HEK293 (cell line): ENCODE measurements around the gene SGSM2.

Source experiments
- CTCF ChIA-PET: fragments of 350-600 bp; formaldehyde crosslinking; extraction: SDS; loops from one replicate; lab custom pipeline; 2021; ENCODE audit warnings: antibody characterized with exemption; lab: Yijun Ruan, JAX
- POLR2A ChIA-PET: fragments of 300-600 bp; formaldehyde crosslinking; extraction: SDS; loops from one replicate; lab custom pipeline; 2020; ENCODE audit warnings: antibody characterized with exemption, inconsistent platforms; lab: Yijun Ruan, JAX
- H3K27ac ChIP-seq: fragments of 200-500 bp; sonication (Bioruptor generic); 2 replicates; pipeline ENCODE4 v1.5.1; 2014; ENCODE audit warnings: low read depth, low read length, control low read depth, inconsistent platforms; ENCODE audit errors: extremely low read depth
- H3K36me3 ChIP-seq, 2 experiments: fragments of 200-500 bp in 1 of 2; sonication (Bioruptor generic) in 1 of 2; 1 replicate in 1 of 2; 2 replicates in 1 of 2; pipeline ENCODE4 v1.5.1; 2014 to 2017; ENCODE audit warnings: inconsistent platforms in 2 of 2, low read length in 2 of 2; ENCODE audit not compliant: control insufficient read depth in 2 of 2, insufficient read depth in 1 of 2
- H3K4me1 ChIP-seq: fragments of 200-500 bp; sonication (Bioruptor generic); 2 replicates; pipeline ENCODE4 v1.5.1; 2014; ENCODE audit warnings: mild to moderate bottlenecking, low read length, inconsistent platforms; ENCODE audit not compliant: control insufficient read depth, insufficient read depth
- H3K4me3 ChIP-seq: 2 replicates; pipeline ENCODE4 v1.5.1; 2011; ENCODE audit warnings: low read depth, mild to moderate bottlenecking, control low read depth, low read length, moderate library complexity
- H3K9me3 ChIP-seq: fragments of 200-500 bp; sonication (Bioruptor generic); 2 replicates; pipeline ENCODE4 v1.5.1; 2014; ENCODE audit warnings: low read depth, low read length, inconsistent platforms; ENCODE audit not compliant: control insufficient read depth, insufficient read depth
- GLI4 ChIP-seq: fragments of 450-650 bp; formaldehyde crosslinking; IDR thresholded peaks from 2 replicates; pipeline ENCODE4 v1.5.1; 2016; ENCODE audit warnings: missing biosample characterization, missing genetic modification characterization
- KLF7 ChIP-seq: fragments of 450-650 bp; formaldehyde crosslinking; IDR thresholded peaks from 2 replicates; pipeline ENCODE4 v1.5.1; 2016; ENCODE audit warnings: missing biosample characterization, missing genetic modification characterization, borderline replicate concordance
- PRDM1 ChIP-seq: fragments of 450-650 bp; formaldehyde crosslinking; IDR thresholded peaks from 2 replicates; pipeline ENCODE4; 2016; ENCODE audit warnings: missing biosample characterization, missing genetic modification characterization
- SALL2 ChIP-seq: fragments of 450-650 bp; formaldehyde crosslinking; IDR thresholded peaks from 2 replicates; pipeline ENCODE4 v1.5.0; 2017; ENCODE audit warnings: missing biosample characterization, mild to moderate bottlenecking, missing genetic modification characterization, borderline replicate concordance
- WT1 ChIP-seq: fragments of 450-650 bp; formaldehyde crosslinking; IDR thresholded peaks from 2 replicates; pipeline ENCODE4 v1.5.1; 2016; ENCODE audit warnings: missing biosample characterization, missing genetic modification characterization
- ZBTB48 ChIP-seq: fragments of 450-650 bp; formaldehyde crosslinking; IDR thresholded peaks from 2 replicates; pipeline ENCODE4 v1.5.1; 2016; ENCODE audit warnings: missing biosample characterization, missing genetic modification characterization
- ZFHX2 ChIP-seq: fragments of 450-650 bp; formaldehyde crosslinking; conservative IDR thresholded peaks from 2 replicates; pipeline ENCODE4 v1.5.1; 2016; ENCODE audit warnings: missing biosample characterization, missing genetic modification characterization
- ZNF174 ChIP-seq: fragments of 450-650 bp; formaldehyde crosslinking; IDR thresholded peaks from 2 replicates; pipeline ENCODE4 v1.5.0; 2017; ENCODE audit warnings: missing biosample characterization, mild to moderate bottlenecking, missing genetic modification characterization
- ZNF2 ChIP-seq: fragments of 450-650 bp; formaldehyde crosslinking; IDR thresholded peaks from 2 replicates; pipeline ENCODE4 v1.5.1; 2016; ENCODE audit warnings: missing biosample characterization, missing genetic modification characterization
- ZNF214 ChIP-seq: fragments of 450-650 bp; formaldehyde crosslinking; IDR thresholded peaks from 2 replicates; pipeline ENCODE4 v1.5.1; 2017; ENCODE audit warnings: missing biosample characterization, mild to moderate bottlenecking, missing genetic modification characterization, borderline replicate concordance
- ZNF239 ChIP-seq: fragments of 450-650 bp; formaldehyde crosslinking; IDR thresholded peaks from 2 replicates; pipeline ENCODE4 v1.5.1; 2016; ENCODE audit warnings: missing biosample characterization, missing genetic modification characterization
- ZNF324 ChIP-seq: fragments of 450-650 bp; formaldehyde crosslinking; IDR thresholded peaks from 2 replicates; pipeline ENCODE4 v1.5.1; 2016; ENCODE audit warnings: missing biosample characterization, missing genetic modification characterization
- ZNF335 ChIP-seq: fragments of 450-650 bp; formaldehyde crosslinking; conservative IDR thresholded peaks from 2 replicates; pipeline ENCODE4 v1.5.1; 2016; ENCODE audit warnings: missing biosample characterization, missing genetic modification characterization
- ZNF404 ChIP-seq: fragments of 450-650 bp; formaldehyde crosslinking; IDR thresholded peaks from 2 replicates; pipeline ENCODE4 v1.5.1; 2017; ENCODE audit warnings: missing biosample characterization, missing genetic modification characterization
- ZNF423 ChIP-seq: fragments of 450-650 bp; formaldehyde crosslinking; IDR thresholded peaks from 2 replicates; pipeline ENCODE4 v1.5.1; 2016; ENCODE audit warnings: missing biosample characterization, missing genetic modification characterization
- ZNF48 ChIP-seq: fragments of 450-650 bp; formaldehyde crosslinking; IDR thresholded peaks from 2 replicates; pipeline ENCODE4 v1.5.1; 2016; ENCODE audit warnings: missing biosample characterization, missing genetic modification characterization
- ZNF521 ChIP-seq: fragments of 450-650 bp; formaldehyde crosslinking; IDR thresholded peaks from 2 replicates; pipeline ENCODE4 v1.5.1; 2017; ENCODE audit warnings: missing biosample characterization, mild to moderate bottlenecking, missing genetic modification characterization
- ZNF548 ChIP-seq: fragments of 450-650 bp; formaldehyde crosslinking; IDR thresholded peaks from 2 replicates; pipeline ENCODE4 v1.5.1; 2016; ENCODE audit warnings: missing biosample characterization, missing genetic modification characterization
- ZNF549 ChIP-seq: fragments of 450-650 bp; IDR thresholded peaks from 2 replicates; pipeline ENCODE4 v1.5.1; 2018; ENCODE audit warnings: missing biosample characterization, missing genetic modification characterization, mild to moderate bottlenecking, inconsistent platforms, moderate library complexity
- ZNF596 ChIP-seq: fragments of 450-650 bp; IDR thresholded peaks from 2 replicates; pipeline ENCODE4 v1.5.0; 2018; ENCODE audit warnings: missing biosample characterization, mild to moderate bottlenecking, missing genetic modification characterization, moderate library complexity
- ZNF623 ChIP-seq: fragments of 450-650 bp; formaldehyde crosslinking; IDR thresholded peaks from 2 replicates; pipeline ENCODE4 v1.5.1; 2016; ENCODE audit warnings: missing biosample characterization, missing genetic modification characterization
- ZNF677 ChIP-seq: fragments of 450-650 bp; IDR thresholded peaks from 2 replicates; pipeline ENCODE4 v1.5.0; 2018; ENCODE audit warnings: missing biosample characterization, mild to moderate bottlenecking, missing genetic modification characterization, moderate library complexity
- ZNF785 ChIP-seq: fragments of 450-650 bp; formaldehyde crosslinking; IDR thresholded peaks from 2 replicates; pipeline ENCODE4 v1.5.1; 2016; ENCODE audit warnings: missing biosample characterization, missing genetic modification characterization
- ZSCAN16 ChIP-seq: fragments of 450-650 bp; formaldehyde crosslinking; IDR thresholded peaks from 2 replicates; pipeline ENCODE4 v1.5.1; 2016; ENCODE audit warnings: missing biosample characterization, missing genetic modification characterization
- ZSCAN30 ChIP-seq: fragments of 450-650 bp; IDR thresholded peaks from 2 replicates; pipeline ENCODE4 v1.5.1; 2018; ENCODE audit warnings: missing biosample characterization, mild to moderate bottlenecking, missing genetic modification characterization, moderate library complexity
- TF ChIP-seq, protein P1 (sequence below): fragments of 450-650 bp; formaldehyde crosslinking; IDR thresholded peaks from 2 replicates; pipeline ENCODE4 v1.5.1; 2016; ENCODE audit warnings: missing biosample characterization, missing genetic modification characterization
- TF ChIP-seq, protein P2 (sequence below): fragments of 450-650 bp; formaldehyde crosslinking; IDR thresholded peaks from 2 replicates; pipeline ENCODE4 v1.5.1; 2016; ENCODE audit warnings: missing biosample characterization, missing genetic modification characterization
- TF ChIP-seq, protein P3 (sequence below): fragments of 450-650 bp; IDR thresholded peaks from 2 replicates; pipeline ENCODE4 v1.5.1; 2018; ENCODE audit warnings: missing biosample characterization, mild to moderate bottlenecking, missing genetic modification characterization
- TF ChIP-seq, protein P4 (sequence below): fragments of 450-650 bp; formaldehyde crosslinking; IDR thresholded peaks from 2 replicates; pipeline ENCODE4 v1.5.1; 2016; ENCODE audit warnings: missing biosample characterization, missing genetic modification characterization

The SGSM2 gene

GRCh38 chr17:2336852-2337543 lies at the start of gene SGSM2:
Gene SGSM2, plus strand, starts transcription at chr17:2337501. Its CDS starts 188 bp downstream, at chr17:2337689.
- Histone ChIP-seq H3K36me3 (peaks cover 34 to 42% of the 10 kb centered on the region in 2 experiments), H3K9me3 (no peaks in the 10 kb centered on the region), H3K4me3 (peak within 1 kb of the TSS; percentile 56), H3K27ac (peak within 1 kb of the TSS; percentile 88), H3K4me1 (peaks cover 14% of the 10 kb centered on the region)
- POLR2A ChIA-PET: interaction anchor here (0.5 to 4.0 kb wide), 18 partner anchors 8 to 79 kb away, joined by 3 to 49 read pairs (median 6); partner anchors contain the start of genes SMG6 and SRR
- CTCF ChIA-PET: interaction anchor here (0.5 to 10.9 kb wide), 10 partner anchors 11 to 450 kb away, joined by 3 to 110 read pairs (median 4); no protein-coding TSS in a partner anchor
- no peak for TF ChIP-seq PRDM1
- TF ChIP-seq ZNF677: no peak
- TF ChIP-seq ZNF423 (tag by site-specific recombination): peak; percentile 66; the same call in 1 of the 2 replicates
- TF ChIP-seq ZNF48 (tag by site-specific recombination): no peak
- TF ChIP-seq, protein P1, sequence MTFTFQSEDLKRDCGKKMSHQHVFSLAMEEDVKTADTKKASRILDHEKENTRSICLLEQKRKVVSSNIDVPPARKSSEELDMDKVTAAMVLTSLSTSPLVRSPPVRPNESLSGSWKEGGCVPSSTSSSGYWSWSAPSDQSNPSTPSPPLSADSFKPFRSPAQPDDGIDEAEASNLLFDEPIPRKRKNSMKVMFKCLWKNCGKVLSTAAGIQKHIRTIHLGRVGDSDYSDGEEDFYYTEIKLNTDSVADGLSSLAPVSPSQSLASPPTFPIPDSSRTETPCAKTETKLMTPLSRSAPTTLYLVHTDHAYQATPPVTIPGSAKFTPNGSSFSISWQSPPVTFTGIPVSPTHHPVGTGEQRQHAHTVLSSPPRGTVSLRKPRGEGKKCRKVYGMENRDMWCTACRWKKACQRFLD (tag by site-specific recombination): 0 out of 2 replicates have a peak, but pooled peaks have one; percentile 14
- TF ChIP-seq ZNF2: 0 out of 2 replicates have a peak, but pooled peaks have one; percentile 9
- no peak for TF ChIP-seq WT1
- no peak for TF ChIP-seq GLI4 (tag by site-specific recombination)
- no peak for TF ChIP-seq SALL2 (tag by site-specific recombination)
- TF ChIP-seq ZNF335 (tag by site-specific recombination): peak; percentile 99
- TF ChIP-seq ZNF785 (tag by site-specific recombination): 0 out of 2 replicates have a peak, but pooled peaks have one; percentile 10
- TF ChIP-seq ZSCAN30 (tag by site-specific recombination): no peak
- TF ChIP-seq ZBTB48 (tag by site-specific recombination): no peak
- no peak for TF ChIP-seq ZNF324 (tag by site-specific recombination)
- TF ChIP-seq ZSCAN16 (tag by site-specific recombination): no peak
- no peak for TF ChIP-seq ZNF174 (tag by site-specific recombination)
- TF ChIP-seq, protein P2, sequence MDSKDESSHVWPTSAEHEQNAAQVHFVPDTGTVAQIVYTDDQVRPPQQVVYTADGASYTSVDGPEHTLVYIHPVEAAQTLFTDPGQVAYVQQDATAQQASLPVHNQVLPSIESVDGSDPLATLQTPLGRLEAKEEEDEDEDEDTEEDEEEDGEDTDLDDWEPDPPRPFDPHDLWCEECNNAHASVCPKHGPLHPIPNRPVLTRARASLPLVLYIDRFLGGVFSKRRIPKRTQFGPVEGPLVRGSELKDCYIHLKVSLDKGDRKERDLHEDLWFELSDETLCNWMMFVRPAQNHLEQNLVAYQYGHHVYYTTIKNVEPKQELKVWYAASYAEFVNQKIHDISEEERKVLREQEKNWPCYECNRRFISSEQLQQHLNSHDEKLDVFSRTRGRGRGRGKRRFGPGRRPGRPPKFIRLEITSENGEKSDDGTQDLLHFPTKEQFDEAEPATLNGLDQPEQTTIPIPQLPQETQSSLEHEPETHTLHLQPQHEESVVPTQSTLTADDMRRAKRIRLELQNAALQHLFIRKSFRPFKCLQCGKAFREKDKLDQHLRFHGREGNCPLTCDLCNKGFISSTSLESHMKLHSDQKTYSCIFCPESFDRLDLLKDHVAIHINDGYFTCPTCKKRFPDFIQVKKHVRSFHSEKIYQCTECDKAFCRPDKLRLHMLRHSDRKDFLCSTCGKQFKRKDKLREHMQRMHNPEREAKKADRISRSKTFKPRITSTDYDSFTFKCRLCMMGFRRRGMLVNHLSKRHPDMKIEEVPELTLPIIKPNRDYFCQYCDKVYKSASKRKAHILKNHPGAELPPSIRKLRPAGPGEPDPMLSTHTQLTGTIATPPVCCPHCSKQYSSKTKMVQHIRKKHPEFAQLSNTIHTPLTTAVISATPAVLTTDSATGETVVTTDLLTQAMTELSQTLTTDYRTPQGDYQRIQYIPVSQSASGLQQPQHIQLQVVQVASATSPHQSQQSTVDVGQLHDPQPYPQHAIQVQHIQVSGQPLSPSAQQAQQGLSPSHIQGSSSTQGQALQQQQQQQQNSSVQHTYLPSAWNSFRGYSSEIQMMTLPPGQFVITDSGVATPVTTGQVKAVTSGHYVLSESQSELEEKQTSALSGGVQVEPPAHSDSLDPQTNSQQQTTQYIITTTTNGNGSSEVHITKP (tag by site-specific recombination): 0 out of 2 replicates have a peak, but pooled peaks have one; percentile 9
- TF ChIP-seq ZNF549: no peak
- no peak for TF ChIP-seq ZNF548 (tag by site-specific recombination)
- TF ChIP-seq ZFHX2 (tag by site-specific recombination): peak; percentile 48
- TF ChIP-seq ZNF596: no peak
- TF ChIP-seq ZNF404 (tag by site-specific recombination): no peak
- TF ChIP-seq, protein P3, sequence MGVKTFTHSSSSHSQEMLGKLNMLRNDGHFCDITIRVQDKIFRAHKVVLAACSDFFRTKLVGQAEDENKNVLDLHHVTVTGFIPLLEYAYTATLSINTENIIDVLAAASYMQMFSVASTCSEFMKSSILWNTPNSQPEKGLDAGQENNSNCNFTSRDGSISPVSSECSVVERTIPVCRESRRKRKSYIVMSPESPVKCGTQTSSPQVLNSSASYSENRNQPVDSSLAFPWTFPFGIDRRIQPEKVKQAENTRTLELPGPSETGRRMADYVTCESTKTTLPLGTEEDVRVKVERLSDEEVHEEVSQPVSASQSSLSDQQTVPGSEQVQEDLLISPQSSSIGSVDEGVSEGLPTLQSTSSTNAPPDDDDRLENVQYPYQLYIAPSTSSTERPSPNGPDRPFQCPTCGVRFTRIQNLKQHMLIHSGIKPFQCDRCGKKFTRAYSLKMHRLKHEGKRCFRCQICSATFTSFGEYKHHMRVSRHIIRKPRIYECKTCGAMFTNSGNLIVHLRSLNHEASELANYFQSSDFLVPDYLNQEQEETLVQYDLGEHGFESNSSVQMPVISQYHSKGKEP: no peak
- no peak for TF ChIP-seq ZNF521 (tag by site-specific recombination)
- TF ChIP-seq ZNF214 (tag by site-specific recombination): no peak
- no peak for TF ChIP-seq KLF7 (tag by site-specific recombination)
- TF ChIP-seq, protein P4, sequence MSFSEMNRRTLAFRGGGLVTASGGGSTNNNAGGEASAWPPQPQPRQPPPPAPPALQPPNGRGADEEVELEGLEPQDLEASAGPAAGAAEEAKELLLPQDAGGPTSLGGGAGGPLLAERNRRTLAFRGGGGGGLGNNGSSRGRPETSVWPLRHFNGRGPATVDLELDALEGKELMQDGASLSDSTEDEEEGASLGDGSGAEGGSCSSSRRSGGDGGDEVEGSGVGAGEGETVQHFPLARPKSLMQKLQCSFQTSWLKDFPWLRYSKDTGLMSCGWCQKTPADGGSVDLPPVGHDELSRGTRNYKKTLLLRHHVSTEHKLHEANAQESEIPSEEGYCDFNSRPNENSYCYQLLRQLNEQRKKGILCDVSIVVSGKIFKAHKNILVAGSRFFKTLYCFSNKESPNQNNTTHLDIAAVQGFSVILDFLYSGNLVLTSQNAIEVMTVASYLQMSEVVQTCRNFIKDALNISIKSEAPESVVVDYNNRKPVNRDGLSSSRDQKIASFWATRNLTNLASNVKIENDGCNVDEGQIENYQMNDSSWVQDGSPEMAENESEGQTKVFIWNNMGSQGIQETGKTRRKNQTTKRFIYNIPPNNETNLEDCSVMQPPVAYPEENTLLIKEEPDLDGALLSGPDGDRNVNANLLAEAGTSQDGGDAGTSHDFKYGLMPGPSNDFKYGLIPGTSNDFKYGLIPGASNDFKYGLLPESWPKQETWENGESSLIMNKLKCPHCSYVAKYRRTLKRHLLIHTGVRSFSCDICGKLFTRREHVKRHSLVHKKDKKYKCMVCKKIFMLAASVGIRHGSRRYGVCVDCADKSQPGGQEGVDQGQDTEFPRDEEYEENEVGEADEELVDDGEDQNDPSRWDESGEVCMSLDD (tag by site-specific recombination): no peak
- no peak for TF ChIP-seq ZNF239 (tag by site-specific recombination)
- no peak for TF ChIP-seq ZNF623
